ENCODE results near the gene LY9.

DNA sequence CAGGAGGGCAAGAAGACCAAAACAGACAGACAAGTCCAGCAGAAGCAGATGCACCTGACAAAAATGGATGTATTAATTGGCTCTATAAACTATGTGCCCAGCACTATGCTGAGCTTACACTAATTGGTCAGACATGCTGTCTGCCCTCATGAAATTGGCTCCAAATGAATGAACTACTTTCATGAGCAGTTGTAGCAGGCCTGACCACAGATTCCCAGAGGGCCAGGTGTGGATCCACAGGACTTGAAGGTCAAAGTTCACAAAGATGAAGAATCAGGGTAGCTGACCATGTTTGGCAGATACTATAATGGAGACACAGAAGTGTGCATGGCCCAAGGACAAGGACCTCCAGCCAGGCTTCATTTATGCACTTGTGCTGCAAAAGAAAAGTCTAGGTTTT is 42.4 kb upstream of the LY9 start:
- TF ChIP-seq POLR2A (IDR thresholded peaks at IDR 0.05) (no peak), EP300 (IDR thresholded peaks at IDR 0.05) (no peak), CTCF (IDR thresholded peaks at IDR 0.05) (no peak)

Measured in ovary (tissue), 3 donors.